Sigmoid colon (tissue), 3 donors: ENCODE measurements around the gene SDCCAG8.

ENCODE experiments used
- POLR2A ChIP-seq, 2 donors: fragments of 450-650 bp; IDR thresholded peaks; one replicate each; pipeline ENCODE4 v1.6.1; 2016; ENCODE audit warnings: antibody characterized with exemption in 2 of 2, mild to moderate bottlenecking in 2 of 2, moderate library complexity in 2 of 2
- TF ChIP-seq, protein P1 (sequence below), 4 experiments: fragments of 450-650 bp in 3 of 4; fragments of 200-600 bp in 1 of 4; IDR thresholded peaks; one replicate each; pipeline ENCODE4 v1.5.1; 2016 to 2019; ENCODE audit warnings: antibody characterized with exemption in 4 of 4, mild to moderate bottlenecking in 3 of 4, moderate library complexity in 2 of 4

DNA sequence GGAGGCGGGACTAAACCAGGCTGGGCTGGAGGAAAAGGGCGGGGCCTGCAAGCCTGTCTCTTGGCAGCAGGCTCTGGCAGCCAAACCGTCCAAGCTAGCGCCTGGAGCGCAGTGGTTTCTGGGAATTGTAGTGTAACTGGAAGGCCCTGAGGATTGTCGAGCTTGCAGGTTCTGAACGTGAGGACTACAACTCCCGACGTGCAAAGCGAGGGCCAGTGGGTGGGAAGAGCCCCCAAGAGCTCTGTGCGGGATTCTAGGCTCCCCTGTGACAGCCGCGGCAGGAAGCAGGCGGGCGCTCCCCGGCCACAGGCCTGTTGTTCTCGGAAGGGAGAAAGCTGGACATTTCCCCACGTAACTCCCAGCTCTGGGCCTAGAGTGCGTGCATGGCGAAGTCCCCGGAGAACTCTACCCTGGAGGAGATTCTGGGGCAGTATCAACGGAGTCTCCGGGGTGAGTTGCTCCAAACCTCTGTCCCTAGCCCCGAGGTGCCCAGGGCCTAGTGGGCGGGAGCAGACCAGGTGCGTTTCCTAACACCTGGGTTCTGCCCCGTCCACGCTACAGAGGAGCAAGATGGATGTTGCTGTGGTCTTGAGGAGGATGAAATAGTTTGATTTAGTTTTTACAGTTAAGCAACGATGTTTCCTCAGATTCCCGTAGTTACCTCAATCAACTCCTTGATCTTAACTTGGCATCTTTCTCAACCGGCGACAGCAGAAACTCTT, at the start of gene SDCCAG8:
- TF ChIP-seq, protein P1, sequence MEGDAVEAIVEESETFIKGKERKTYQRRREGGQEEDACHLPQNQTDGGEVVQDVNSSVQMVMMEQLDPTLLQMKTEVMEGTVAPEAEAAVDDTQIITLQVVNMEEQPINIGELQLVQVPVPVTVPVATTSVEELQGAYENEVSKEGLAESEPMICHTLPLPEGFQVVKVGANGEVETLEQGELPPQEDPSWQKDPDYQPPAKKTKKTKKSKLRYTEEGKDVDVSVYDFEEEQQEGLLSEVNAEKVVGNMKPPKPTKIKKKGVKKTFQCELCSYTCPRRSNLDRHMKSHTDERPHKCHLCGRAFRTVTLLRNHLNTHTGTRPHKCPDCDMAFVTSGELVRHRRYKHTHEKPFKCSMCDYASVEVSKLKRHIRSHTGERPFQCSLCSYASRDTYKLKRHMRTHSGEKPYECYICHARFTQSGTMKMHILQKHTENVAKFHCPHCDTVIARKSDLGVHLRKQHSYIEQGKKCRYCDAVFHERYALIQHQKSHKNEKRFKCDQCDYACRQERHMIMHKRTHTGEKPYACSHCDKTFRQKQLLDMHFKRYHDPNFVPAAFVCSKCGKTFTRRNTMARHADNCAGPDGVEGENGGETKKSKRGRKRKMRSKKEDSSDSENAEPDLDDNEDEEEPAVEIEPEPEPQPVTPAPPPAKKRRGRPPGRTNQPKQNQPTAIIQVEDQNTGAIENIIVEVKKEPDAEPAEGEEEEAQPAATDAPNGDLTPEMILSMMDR (IDR thresholded peaks at IDR 0.05), result no peak
- peak; percentile 65 to 76 for TF ChIP-seq POLR2A (IDR thresholded peaks at IDR 0.05)
